B cell (primary cell): ENCODE results near the gene FUT7. TPM values are rescaled to one million over a fixed set of nuclear protein-coding genes. Genes with fewer than 3 reads are reported as not detected.
A peak's percentile ranks its signal among the peaks of the same experiment; 100 is the strongest.

Source experiments
- ATAC-seq: fragments of 200-7000 bp; cut with Tn5 transposase; one replicate; pipeline ENCODE4 v1.10.0; 2021; ENCODE audit warnings: low read depth, mild to moderate bottlenecking, moderate number of reproducible peaks, moderate library complexity
- CTCF ChIA-PET: fragments of 350-600 bp; sonication (Branson Sonifier 250); formaldehyde crosslinking; loops from one replicate; lab custom pipeline; 2021; ENCODE audit warnings: antibody characterized with exemption, inconsistent platforms; lab: Charles Lee
- POLR2A ChIA-PET: fragments of 350-600 bp; sonication (Branson Sonifier 250); formaldehyde crosslinking; loops from one replicate; lab custom pipeline; 2021; ENCODE audit warnings: antibody characterized with exemption; lab: Charles Lee
- DNase-seq: peaks from one replicate; pipeline ENCODE4 v3.0.0; 2013
- H2AFZ ChIP-seq: 2 replicates; pipeline ENCODE4 v1.6.1; 2012; ENCODE audit warnings: mild to moderate bottlenecking, low read depth, low read length; ENCODE audit not compliant: insufficient read depth, poor library complexity, severe bottlenecking
- H3K27ac ChIP-seq, 2 donors: 1 replicate in 1 of 2; 2 replicates in 1 of 2; pipeline ENCODE4 v1.5.1; 2012 to 2013; ENCODE audit warnings: low read length in 2 of 2, mild to moderate bottlenecking in 2 of 2, moderate library complexity in 1 of 2
- H3K27me3 ChIP-seq, 4 experiments: fragments of 200-600 bp in 1 of 4; sonication (generic) in 1 of 4; replicated peaks in 1 of 4; 1 replicate in 2 of 4; 2 replicates in 2 of 4; pipeline versions ENCODE4 v1.6.1 to v1.7.0; 2013 to 2016; ENCODE audit warnings: low read length in 3 of 4, mild to moderate bottlenecking in 2 of 4, mixed read lengths in 1 of 4, moderate library complexity in 1 of 4; ENCODE audit not compliant: insufficient read depth in 4 of 4, control insufficient read depth in 3 of 4; ENCODE audit errors: control extremely low read depth in 1 of 4
- H3K36me3 ChIP-seq, 2 experiments: replicated peaks in 1 of 2; 1 replicate in 1 of 2; 2 replicates in 1 of 2; pipeline versions ENCODE4 v1.6.1 to v1.7.1; 2013; ENCODE audit warnings: low read length in 1 of 2; ENCODE audit not compliant: insufficient read depth in 2 of 2, control insufficient read depth in 1 of 2; ENCODE audit errors: control extremely low read depth in 1 of 2, extremely low read depth in 1 of 2
- H3K4me1 ChIP-seq, 2 donors: fragments of 200-600 bp in 1 of 2; sonication (generic) in 1 of 2; 1 replicate in 1 of 2; 2 replicates in 1 of 2; pipeline versions ENCODE4 v1.5.1 to v1.6.1; 2013 to 2017; ENCODE audit warnings: low read length in 2 of 2; ENCODE audit not compliant: control insufficient read depth in 2 of 2, insufficient read depth in 2 of 2
- H3K4me2 ChIP-seq: replicated peaks from 2 replicates; pipeline ENCODE3; 2012; ENCODE audit warnings: mild to moderate bottlenecking, low read depth, low read length; ENCODE audit not compliant: poor library complexity, severe bottlenecking
- H3K4me3 ChIP-seq, 5 experiments: fragments of 200-600 bp in 1 of 5; sonication (generic) in 1 of 5; 1 replicate in 3 of 5; 2 replicates in 2 of 5; pipeline versions ENCODE4 v1.5.1 to v1.7.0; 2011 to 2016; ENCODE audit warnings: low read length in 4 of 5, mild to moderate bottlenecking in 4 of 5, low read depth in 2 of 5, control low read depth in 1 of 5, moderate library complexity in 1 of 5; ENCODE audit not compliant: insufficient read depth in 1 of 5; ENCODE audit errors: control extremely low read depth in 1 of 5, extremely low read depth in 1 of 5
- H3K79me2 ChIP-seq: fragments of 200-600 bp; sonication (generic); one replicate; pipeline ENCODE4 v1.6.0; 2016; ENCODE audit warnings: low read length; ENCODE audit not compliant: control insufficient read depth, insufficient read depth
- H3K9ac ChIP-seq: fragments of 200-600 bp; sonication (generic); 2 replicates; pipeline ENCODE4 v1.6.1; 2017; ENCODE audit warnings: mild to moderate bottlenecking, low read length, moderate library complexity
- H3K9me3 ChIP-seq, 3 donors: one replicate each; pipeline versions ENCODE4 v1.6.1 to v1.7.1; 2013; ENCODE audit warnings: low read length in 2 of 3; ENCODE audit not compliant: control insufficient read depth in 2 of 3, insufficient read depth in 1 of 3; ENCODE audit errors: control extremely low read depth in 1 of 3
- H4K20me1 ChIP-seq: 2 replicates; pipeline ENCODE4 v1.6.0; 2012; ENCODE audit warnings: mild to moderate bottlenecking, low read length; ENCODE audit not compliant: insufficient read depth, control insufficient read depth, poor library complexity, severe bottlenecking
- H3K27ac Mint-ChIP-seq: one replicate; pipeline ENCODE4 v1.8.0; 2021; ENCODE audit warnings: mixed read lengths
- H3K27me3 Mint-ChIP-seq: one replicate; pipeline ENCODE4 v1.8.0; 2021; ENCODE audit warnings: mixed read lengths
- H3K4me1 Mint-ChIP-seq: one replicate; pipeline ENCODE4 v1.8.0; 2021; ENCODE audit warnings: mixed read lengths
- H3K4me3 Mint-ChIP-seq: one replicate; pipeline ENCODE4 v1.8.0; 2021; ENCODE audit warnings: mixed read lengths
- H3K9me3 Mint-ChIP-seq: one replicate; pipeline ENCODE4 v1.8.0; 2022; ENCODE audit warnings: mixed read lengths; ENCODE audit not compliant: insufficient read depth
- EZH2 ChIP-seq: IDR thresholded peaks from 2 replicates; pipeline ENCODE4 v1.6.1; 2012; ENCODE audit warnings: borderline replicate concordance, low read depth, mild to moderate bottlenecking, moderate library complexity, low read length; ENCODE audit not compliant: insufficient read depth, poor library complexity, severe bottlenecking
- WGBS: methylation state at CpG from one replicate; pipeline ENCODE4 v1.1.5; 2013; ENCODE audit warnings: missing lambda C conversion rate; ENCODE audit not compliant: insufficient coverage; 5-methylcytosine and 5-hydroxymethylcytosine counted together
- intact Hi-C: fragments of 100-400 bp; cut with micrococcal nuclease; formaldehyde crosslinking; loops from one replicate; pipeline ENCODE4 v1.10.0; 2022
- polyA plus RNA-seq: library from polyadenylated mRNA; depleted of rRNA; stranded (reverse); fragments of >200 nt; gene quantifications from 2 replicates; pipeline ENCODE4 v1.2.3, GENCODE V29; 2012
- total RNA-seq, 2 donors: library from RNA; stranded (reverse); fragments of 120-200 nt in 1 of 2; gene quantifications; 1 replicate in 1 of 2; 2 replicates in 1 of 2; pipeline versions ENCODE4 v1.2.3 to v1.2.4, GENCODE V29; 2013 to 2022
- TF ChIP-seq, protein P1 (sequence below): fragments of 200-600 bp; IDR thresholded peaks from one replicate; pipeline ENCODE4 v1.8.0; 2022; ENCODE audit warnings: antibody characterized with exemption, mild to moderate bottlenecking

Gene FUT7
- total and polyA plus RNA-seq, 2 donors (not counting 1 experiment from before 2014, with no cell fraction given): 7.3 to 8.2 TPM

DNA sequence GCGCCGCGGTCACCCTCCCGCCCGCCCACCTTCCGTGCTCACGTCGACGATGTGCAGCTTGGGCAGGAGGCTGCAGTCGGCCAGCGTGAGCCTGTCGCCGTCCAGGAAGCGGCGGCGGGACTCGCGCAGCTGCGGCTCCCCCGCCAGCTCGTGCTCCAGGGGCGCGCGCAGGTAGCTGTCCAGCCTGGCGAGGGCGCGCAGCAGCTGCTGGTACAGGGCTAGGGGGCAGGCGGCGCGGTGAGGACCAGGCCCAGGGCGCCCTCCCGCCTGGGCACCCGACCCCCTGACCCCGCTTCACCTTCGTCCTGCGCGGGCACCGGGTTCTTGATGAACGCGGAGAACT lies 37.0 kb downstream of the FUT7 start:
- Histone ChIP-seq H2AFZ (no peak overlapping the region), H3K27me3 (peaks cover 0 to 4% (median 0%) of the 10 kb centered on the region in 4 experiments), H3K4me2 (no peak overlapping the region), H3K9me3 (peaks cover 0 to 10% (median 0%) of the 10 kb centered on the region in 3 donors), H3K9ac (no peak overlapping the region), H3K27ac (no peak overlapping the region), H3K36me3 (peaks cover 0 to 6% of the 10 kb centered on the region in 2 experiments), H3K79me2 (peaks cover 10% of the 10 kb centered on the region), H3K4me1 (peaks cover 48 to 65% of the 10 kb centered on the region in 2 donors), H4K20me1 (peaks cover 17% of the 10 kb centered on the region), H3K4me3 (no peak overlapping the region)
- peaks cover 3% of the 10 kb centered on the region for H3K27me3 Mint-ChIP-seq
- H3K4me1 Mint-ChIP-seq: peaks cover 48% of the 10 kb centered on the region
- DNase-seq: no peak
- no peak for ATAC-seq
- H3K9me3 Mint-ChIP-seq: no peaks in the 10 kb centered on the region
- TF ChIP-seq EZH2: no peak
- TF ChIP-seq, protein P1, sequence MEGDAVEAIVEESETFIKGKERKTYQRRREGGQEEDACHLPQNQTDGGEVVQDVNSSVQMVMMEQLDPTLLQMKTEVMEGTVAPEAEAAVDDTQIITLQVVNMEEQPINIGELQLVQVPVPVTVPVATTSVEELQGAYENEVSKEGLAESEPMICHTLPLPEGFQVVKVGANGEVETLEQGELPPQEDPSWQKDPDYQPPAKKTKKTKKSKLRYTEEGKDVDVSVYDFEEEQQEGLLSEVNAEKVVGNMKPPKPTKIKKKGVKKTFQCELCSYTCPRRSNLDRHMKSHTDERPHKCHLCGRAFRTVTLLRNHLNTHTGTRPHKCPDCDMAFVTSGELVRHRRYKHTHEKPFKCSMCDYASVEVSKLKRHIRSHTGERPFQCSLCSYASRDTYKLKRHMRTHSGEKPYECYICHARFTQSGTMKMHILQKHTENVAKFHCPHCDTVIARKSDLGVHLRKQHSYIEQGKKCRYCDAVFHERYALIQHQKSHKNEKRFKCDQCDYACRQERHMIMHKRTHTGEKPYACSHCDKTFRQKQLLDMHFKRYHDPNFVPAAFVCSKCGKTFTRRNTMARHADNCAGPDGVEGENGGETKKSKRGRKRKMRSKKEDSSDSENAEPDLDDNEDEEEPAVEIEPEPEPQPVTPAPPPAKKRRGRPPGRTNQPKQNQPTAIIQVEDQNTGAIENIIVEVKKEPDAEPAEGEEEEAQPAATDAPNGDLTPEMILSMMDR: no peak
- ChIA-PET POLR2A (interaction anchor here (1.2 kb wide), 1 partner anchor 32 kb away, joined by 4 read pairs; no protein-coding TSS in a partner anchor), CTCF (interaction anchor here (3.4 kb wide), 1 partner anchor 34 kb away, joined by 22 read pairs; the partner anchor contains the start of gene ABCA2)
- intact Hi-C loops: loop anchor here (5.0 kb wide), 1 partner anchor 513 kb away; the partner anchor contains the start of gene SEC16A
- WGBS: 60% methylated on average over 40 of the region's 40 CpGs
- H3K4me3 Mint-ChIP-seq: no peak overlapping the region
- H3K27ac Mint-ChIP-seq: no peak overlapping the region

DNA sequence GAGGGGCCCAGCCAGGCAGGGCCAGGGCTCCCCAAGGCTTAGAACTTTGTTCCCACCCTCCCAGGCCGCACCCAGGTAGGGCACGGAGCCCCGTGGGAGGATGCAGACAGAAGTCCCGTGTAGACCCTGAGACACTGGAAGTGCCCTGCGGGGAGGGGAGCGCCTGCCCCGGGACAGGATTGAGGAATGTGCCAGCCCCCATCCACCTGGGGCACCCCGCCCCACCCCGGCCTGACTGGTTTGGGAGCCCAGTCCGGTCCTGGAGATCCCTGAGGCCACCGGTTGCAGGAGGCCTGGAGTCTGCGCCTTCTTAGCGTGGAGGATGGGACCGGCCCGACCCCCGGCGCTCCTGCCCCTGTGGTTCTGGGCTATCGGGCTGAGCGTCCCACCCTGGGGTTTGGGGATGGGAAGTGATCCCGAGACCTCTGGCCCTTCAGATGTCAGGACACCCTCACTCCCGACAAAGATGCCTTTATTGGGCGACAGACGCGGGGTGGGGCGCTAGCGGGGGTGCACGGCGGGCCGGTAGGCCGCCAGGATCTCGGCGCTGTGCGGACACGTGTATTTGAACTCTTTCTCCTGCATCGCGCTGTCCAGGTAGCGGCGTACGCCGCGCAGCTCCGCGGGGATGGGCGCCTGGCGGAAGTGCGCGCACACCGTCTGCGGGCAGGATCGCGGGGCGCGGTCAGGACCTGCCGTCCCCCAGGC lies 37.6 kb downstream of the FUT7 start:
- TF ChIP-seq, protein P1: no peak
- TF ChIP-seq EZH2: no peak
- Histone ChIP-seq H3K9me3 (peaks cover 0 to 10% (median 0%) of the 10 kb centered on the region in 3 donors), H3K4me1 (peaks cover 43 to 59% of the 10 kb centered on the region in 2 donors), H3K9ac (no peak overlapping the region), H3K4me3 (no peak overlapping the region), H4K20me1 (peaks cover 17% of the 10 kb centered on the region), H3K27ac (peak overlapping the region in 1 of 2 donors; percentile 97), H2AFZ (no peak overlapping the region), H3K4me2 (peak overlapping the region; percentile 99), H3K36me3 (peaks cover 0 to 6% of the 10 kb centered on the region in 2 experiments), H3K79me2 (peaks cover 10% of the 10 kb centered on the region), H3K27me3 (peaks cover 0 to 4% (median 0%) of the 10 kb centered on the region in 4 experiments)
- intact Hi-C loops: loop anchor here (5.0 kb wide), 1 partner anchor 512 kb away; the partner anchor contains the start of gene SEC16A
- peak overlapping the region; percentile 91 for H3K4me3 Mint-ChIP-seq
- DNase-seq (no peak), ATAC-seq (no peak)
- WGBS: 86% methylated on average over 54 of the region's 54 CpGs
- peak overlapping the region; percentile 37 for H3K27ac Mint-ChIP-seq
- peaks cover 3% of the 10 kb centered on the region for H3K27me3 Mint-ChIP-seq
- ChIA-PET CTCF (interaction anchor here (1.2 kb wide), 2 partner anchors 35 to 152 kb away, joined by 4 to 5 read pairs; partner anchors contain the start of gene AJM1), POLR2A (interaction anchor here (0.7 kb wide), 1 partner anchor 32 kb away, joined by 3 read pairs; no protein-coding TSS in a partner anchor)
- no peaks in the 10 kb centered on the region for H3K9me3 Mint-ChIP-seq
- H3K4me1 Mint-ChIP-seq: peaks cover 43% of the 10 kb centered on the region
